ENCODE data around the gene NRG3. TPM values are rescaled to one million over a fixed set of nuclear protein-coding genes. Genes with fewer than 3 reads are reported as not detected.

Gene NRG3
- total RNA-seq, 6 donors from 2014 or later = 0.44 to 2.7 (median 1.5) TPM; not detected in 1

DNA sequence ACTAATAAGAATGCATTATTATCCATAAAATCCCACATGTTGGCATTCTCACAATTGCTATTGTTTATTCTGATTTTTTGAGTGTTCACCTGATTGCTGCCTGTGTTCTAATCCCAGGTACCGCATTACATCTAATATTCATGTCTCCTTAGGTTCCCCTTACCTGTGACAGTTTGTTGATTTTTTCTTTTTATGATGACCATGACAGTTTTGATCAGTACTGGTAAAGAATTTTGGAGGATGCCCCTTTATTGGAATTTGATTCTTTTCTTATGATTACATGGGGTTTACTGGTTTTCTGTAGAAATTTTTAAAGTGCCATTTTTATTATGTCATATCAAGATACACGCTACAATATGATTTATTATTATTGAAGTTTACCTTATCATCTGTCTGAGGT is 1091.1 kb downstream of the NRG3 start:
- Histone ChIP-seq H3K9me3 (no peaks in the 10 kb centered on the region), H3K4me3 (no peak overlapping the region), H3K4me1 (no peaks in the 10 kb centered on the region), H3K27ac (no peak overlapping the region), H3K36me3 (no peaks in the 10 kb centered on the region), H3K27me3 (no peaks in the 10 kb centered on the region)
- DNase-seq = no peak
- 97 to 100% methylated on average over 2 of the region's 2 CpGs for WGBS, 2 donors
- TF ChIP-seq POLR2A (IDR thresholded peaks at IDR 0.05) = no peak
- TF ChIP-seq, protein P1, sequence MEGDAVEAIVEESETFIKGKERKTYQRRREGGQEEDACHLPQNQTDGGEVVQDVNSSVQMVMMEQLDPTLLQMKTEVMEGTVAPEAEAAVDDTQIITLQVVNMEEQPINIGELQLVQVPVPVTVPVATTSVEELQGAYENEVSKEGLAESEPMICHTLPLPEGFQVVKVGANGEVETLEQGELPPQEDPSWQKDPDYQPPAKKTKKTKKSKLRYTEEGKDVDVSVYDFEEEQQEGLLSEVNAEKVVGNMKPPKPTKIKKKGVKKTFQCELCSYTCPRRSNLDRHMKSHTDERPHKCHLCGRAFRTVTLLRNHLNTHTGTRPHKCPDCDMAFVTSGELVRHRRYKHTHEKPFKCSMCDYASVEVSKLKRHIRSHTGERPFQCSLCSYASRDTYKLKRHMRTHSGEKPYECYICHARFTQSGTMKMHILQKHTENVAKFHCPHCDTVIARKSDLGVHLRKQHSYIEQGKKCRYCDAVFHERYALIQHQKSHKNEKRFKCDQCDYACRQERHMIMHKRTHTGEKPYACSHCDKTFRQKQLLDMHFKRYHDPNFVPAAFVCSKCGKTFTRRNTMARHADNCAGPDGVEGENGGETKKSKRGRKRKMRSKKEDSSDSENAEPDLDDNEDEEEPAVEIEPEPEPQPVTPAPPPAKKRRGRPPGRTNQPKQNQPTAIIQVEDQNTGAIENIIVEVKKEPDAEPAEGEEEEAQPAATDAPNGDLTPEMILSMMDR (IDR thresholded peaks at IDR 0.05) = no peak
- no peak for ATAC-seq (ENCODE audit: low FRiP score in 2 of 2)

DNA sequence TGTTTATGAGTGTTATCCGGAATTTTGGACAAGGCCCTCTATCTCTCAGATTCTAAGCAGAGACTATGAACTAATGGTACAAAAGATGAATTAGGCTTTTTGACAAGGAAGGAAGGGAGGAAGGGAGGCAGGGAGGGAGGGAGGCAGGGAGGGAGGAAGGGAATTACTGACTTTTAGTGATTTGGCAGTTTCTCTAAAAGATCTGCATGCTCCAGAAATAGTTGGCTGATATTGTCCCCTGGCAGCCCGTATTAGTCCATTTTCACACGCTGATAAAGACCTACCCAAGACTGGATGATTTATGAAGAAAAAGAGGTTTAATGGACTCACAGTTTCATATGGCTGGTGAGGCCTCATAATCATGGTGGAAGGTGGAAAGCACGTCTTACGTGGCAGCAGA is 1093.5 kb downstream of the NRG3 start:
- no peak for TF ChIP-seq EP300 (IDR thresholded peaks at IDR 0.05)
- 63 to 77% methylated on average over 5 of the region's 5 CpGs for WGBS, 2 donors
- Histone ChIP-seq H3K4me3 (no peak overlapping the region), H3K36me3 (no peaks in the 10 kb centered on the region), H3K9me3 (no peaks in the 10 kb centered on the region), H3K27me3 (no peaks in the 10 kb centered on the region), H3K4me1 (no peaks in the 10 kb centered on the region), H3K27ac (no peak overlapping the region)
- DNase-seq = no peak
- ATAC-seq (ENCODE audit: low FRiP score in 2 of 2) = peak in 1 of 2 donors; percentile 14

DNA sequence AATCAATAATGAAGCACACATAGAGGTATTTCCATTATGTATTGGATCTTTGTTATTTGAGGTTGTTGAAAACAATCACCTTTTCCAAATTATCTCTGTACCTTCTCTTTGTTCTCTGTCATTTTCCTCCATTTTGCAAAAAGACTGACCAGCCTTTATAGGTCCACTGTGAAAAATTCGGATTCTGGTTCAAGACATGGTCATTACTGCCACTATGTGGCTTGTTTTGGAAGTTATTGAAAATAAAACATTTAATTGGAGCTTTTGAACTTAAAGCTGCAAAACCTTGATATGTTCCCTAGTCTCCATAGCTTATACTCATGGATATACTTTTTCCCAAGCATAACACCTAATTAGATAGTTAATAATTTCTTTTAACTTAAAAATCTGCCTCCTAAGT is 1094.4 kb downstream of the NRG3 start:
- Histone ChIP-seq H3K4me3 (no peak overlapping the region), H3K27ac (no peak overlapping the region), H3K4me1 (no peaks in the 10 kb centered on the region), H3K36me3 (no peaks in the 10 kb centered on the region), H3K27me3 (no peaks in the 10 kb centered on the region), H3K9me3 (no peaks in the 10 kb centered on the region)
- no peak for TF ChIP-seq POLR2A (IDR thresholded peaks at IDR 0.05)
- no peak for TF ChIP-seq POLR2AphosphoS5 (IDR thresholded peaks at IDR 0.05)
- TF ChIP-seq, protein P1 (IDR thresholded peaks at IDR 0.05) = peak in 3 of 6 experiments; percentile 12 to 34 (median 15)
- no peak for TF ChIP-seq EP300 (IDR thresholded peaks at IDR 0.05)
- DNase-seq = no peak
- ATAC-seq (ENCODE audit: low FRiP score in 2 of 2) = peak in 1 of 2 donors; percentile 51
- 51 to 52% methylated on average over 1 of the region's 1 CpG for WGBS, 2 donors

DNA sequence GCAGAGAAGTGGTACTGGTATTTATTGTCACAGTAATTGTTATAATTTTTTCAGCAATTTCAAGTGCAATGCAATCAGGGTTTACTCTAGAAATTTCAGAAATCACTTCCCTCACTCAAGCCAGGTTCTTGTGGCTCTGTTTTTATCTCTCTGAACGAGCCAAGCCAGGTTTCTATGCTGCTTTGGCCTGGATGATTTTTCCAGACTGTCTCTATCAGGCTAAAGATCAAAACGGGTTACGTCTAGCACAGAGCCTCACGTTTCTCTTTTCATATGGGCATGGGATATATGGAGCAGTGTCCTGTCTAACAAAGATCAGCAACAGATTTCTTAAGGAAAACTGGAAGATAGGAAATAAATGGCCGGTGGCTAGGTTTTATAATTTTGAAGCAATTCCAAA is 1105.3 kb downstream of the NRG3 start:
- ATAC-seq (ENCODE audit: low FRiP score in 2 of 2) (no peak), DNase-seq (no peak)
- Histone ChIP-seq H3K27ac (no peak overlapping the region), H3K27me3 (no peaks in the 10 kb centered on the region), H3K4me1 (no peaks in the 10 kb centered on the region), H3K4me3 (no peak overlapping the region), H3K36me3 (no peaks in the 10 kb centered on the region), H3K9me3 (no peaks in the 10 kb centered on the region)
- TF ChIP-seq, protein P1 (IDR thresholded peaks at IDR 0.05) = no peak
- TF ChIP-seq POLR2A (IDR thresholded peaks at IDR 0.05) (no peak), POLR2AphosphoS5 (IDR thresholded peaks at IDR 0.05) (no peak), EP300 (IDR thresholded peaks at IDR 0.05) (no peak)
- 72 to 79% methylated on average over 5 of the region's 5 CpGs for WGBS, 2 donors

DNA sequence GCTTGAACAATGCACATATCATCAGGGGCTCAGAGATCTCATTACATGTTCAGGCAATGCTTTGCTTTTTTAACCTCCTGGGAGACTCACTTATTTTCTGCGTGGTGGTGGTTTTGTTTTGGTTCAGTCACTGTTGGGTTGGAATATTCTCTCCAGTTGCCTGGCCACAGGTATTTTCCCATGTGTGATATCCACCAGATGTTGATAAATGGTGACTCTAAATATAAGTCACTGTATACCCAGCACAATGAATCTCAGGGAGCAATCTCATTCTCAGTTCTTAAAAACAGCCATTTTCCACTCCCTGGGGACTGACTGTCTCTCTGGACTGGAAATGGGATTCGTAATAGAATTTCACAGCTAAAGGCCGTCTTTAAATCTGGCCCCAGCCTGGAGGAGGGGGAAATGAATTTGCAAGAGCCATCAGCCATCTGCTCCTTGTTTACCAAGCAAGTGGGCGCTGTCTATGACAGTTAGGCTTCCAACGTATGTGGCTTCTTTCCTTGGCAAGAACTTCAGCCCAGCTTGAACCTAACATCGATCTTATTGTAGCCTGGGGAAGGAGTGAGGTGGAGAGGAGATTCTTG is 1106.2 kb downstream of the NRG3 start:
- Histone ChIP-seq H3K9me3 (no peaks in the 10 kb centered on the region), H3K27ac (no peak overlapping the region), H3K4me1 (no peaks in the 10 kb centered on the region), H3K27me3 (no peaks in the 10 kb centered on the region), H3K4me3 (no peak overlapping the region), H3K36me3 (no peaks in the 10 kb centered on the region)
- DNase-seq = no peak
- no peak for ATAC-seq (ENCODE audit: low FRiP score in 2 of 2)
- WGBS, 2 donors = 74 to 83% methylated on average over 6 of the region's 6 CpGs
- TF ChIP-seq EP300 (IDR thresholded peaks at IDR 0.05) (no peak), POLR2AphosphoS5 (IDR thresholded peaks at IDR 0.05) (no peak), POLR2A (IDR thresholded peaks at IDR 0.05) (no peak)
- TF ChIP-seq, protein P1 (IDR thresholded peaks at IDR 0.05) = no peak

Measured in upper lobe of left lung (tissue), 6 donors.